HEK293 (cell line): ENCODE data around the gene CHMP6.

Experiments used
- CTCF ChIP-seq: fragments of 450-650 bp; formaldehyde crosslinking; IDR thresholded peaks from 2 replicates; pipeline ENCODE4 v1.5.1; 2016; ENCODE audit warnings: missing biosample characterization, missing genetic modification characterization
- ZNF37A ChIP-seq: fragments of 450-650 bp; IDR thresholded peaks from 2 replicates; pipeline ENCODE4 v1.5.1; 2018; ENCODE audit warnings: missing biosample characterization, missing genetic modification characterization

- no peak for TF ChIP-seq CTCF (tag by site-specific recombination)
- no peak for TF ChIP-seq ZNF37A (tag by site-specific recombination)
These were observed 9.1 kb upstream of the CHMP6 start for GRCh38 chr17:80982426-80982974.
